Endodermal cell (in vitro differentiated cells): Measurements from ENCODE around the gene CCDC88C. TPM values are rescaled to one million over a fixed set of nuclear protein-coding genes. Genes with fewer than 3 reads are reported as not detected.

Experiments
- DNase-seq: peaks from one replicate; pipeline ENCODE4 v3.0.0-alpha.2; 2017
- H3K27ac ChIP-seq: 2 replicates; pipeline ENCODE4 v1.5.1; 2013; ENCODE audit warnings: mild to moderate bottlenecking, low read depth, low read length, moderate library complexity
- H3K27me3 ChIP-seq: 2 replicates; pipeline ENCODE4 v1.6.1; 2013; ENCODE audit warnings: mild to moderate bottlenecking, low read length, moderate library complexity; ENCODE audit not compliant: insufficient read depth, control insufficient read depth, poor library complexity, severe bottlenecking
- H3K36me3 ChIP-seq: 2 replicates; pipeline ENCODE4 v1.7.0; 2013; ENCODE audit warnings: mild to moderate bottlenecking, low read length, moderate library complexity; ENCODE audit not compliant: control insufficient read depth, insufficient read depth
- H3K4me1 ChIP-seq: one replicate; pipeline ENCODE4 v1.7.0; 2013; ENCODE audit warnings: low read length; ENCODE audit not compliant: control insufficient read depth, insufficient read depth
- H3K4me3 ChIP-seq: 2 replicates; pipeline ENCODE4 v1.5.1; 2013; ENCODE audit warnings: mild to moderate bottlenecking, low read length, moderate library complexity
- H3K9ac ChIP-seq: 2 replicates; pipeline ENCODE4 v1.6.1; 2013; ENCODE audit warnings: mild to moderate bottlenecking, low read length, moderate library complexity; ENCODE audit not compliant: poor library complexity, severe bottlenecking; ENCODE audit errors: extremely low read depth
- H3K9me3 ChIP-seq: 2 replicates; pipeline ENCODE4 v1.6.1; 2013; ENCODE audit warnings: mild to moderate bottlenecking, low read length, moderate library complexity; ENCODE audit not compliant: control insufficient read depth
- H3K27ac Mint-ChIP-seq: 2 replicates; pipeline ENCODE4 v1.8.0; 2020; ENCODE audit warnings: mixed read lengths
- H3K27me3 Mint-ChIP-seq: 2 replicates; pipeline ENCODE4 v1.8.0; 2021; ENCODE audit warnings: mild to moderate bottlenecking, mixed read lengths; ENCODE audit not compliant: insufficient read depth
- H3K36me3 Mint-ChIP-seq: 2 replicates; pipeline ENCODE4 v1.8.0; 2020; ENCODE audit warnings: low read depth, mixed read lengths
- H3K4me1 Mint-ChIP-seq: 2 replicates; pipeline ENCODE4 v1.8.0; 2020; ENCODE audit warnings: mixed read lengths
- H3K4me3 Mint-ChIP-seq: 2 replicates; pipeline ENCODE4 v1.8.0; 2020; ENCODE audit warnings: mild to moderate bottlenecking, moderate library complexity, mixed read lengths
- H3K9me3 Mint-ChIP-seq: 2 replicates; pipeline ENCODE4 v1.8.0; 2020; ENCODE audit warnings: mild to moderate bottlenecking, mixed read lengths
- WGBS, 2 experiments: methylation state at CpG; one replicate each; pipeline versions ENCODE4 v1.1.5 to v1.1.7; 2013; ENCODE audit warnings: missing lambda C conversion rate in 2 of 2, mixed read lengths in 1 of 2; ENCODE audit not compliant: insufficient coverage in 1 of 2, insufficient read length in 1 of 2; 5-methylcytosine and 5-hydroxymethylcytosine counted together
- total RNA-seq, 2 donors: library from RNA; stranded (reverse); fragmentation: NEBNext Ultra II Directional in 1 of 2; extraction: Animal tissue kit (Norgen Biotek cat#: 25700) in 1 of 2; gene quantifications; 2 replicates in 1 of 2; 3 replicates in 1 of 2; pipeline ENCODE4 v1.2.1, GENCODE V29; 2021
- TF ChIP-seq, protein P1 (sequence below): fragments of 200-600 bp; sonication (generic); conservative IDR thresholded peaks from 2 replicates; pipeline ENCODE4 v1.5.0; 2021; ENCODE audit warnings: antibody characterized with exemption, mild to moderate bottlenecking

Gene CCDC88C
- total RNA-seq, 2 donors from 2014 or later: 50.0 to 50.5 TPM

DNA sequence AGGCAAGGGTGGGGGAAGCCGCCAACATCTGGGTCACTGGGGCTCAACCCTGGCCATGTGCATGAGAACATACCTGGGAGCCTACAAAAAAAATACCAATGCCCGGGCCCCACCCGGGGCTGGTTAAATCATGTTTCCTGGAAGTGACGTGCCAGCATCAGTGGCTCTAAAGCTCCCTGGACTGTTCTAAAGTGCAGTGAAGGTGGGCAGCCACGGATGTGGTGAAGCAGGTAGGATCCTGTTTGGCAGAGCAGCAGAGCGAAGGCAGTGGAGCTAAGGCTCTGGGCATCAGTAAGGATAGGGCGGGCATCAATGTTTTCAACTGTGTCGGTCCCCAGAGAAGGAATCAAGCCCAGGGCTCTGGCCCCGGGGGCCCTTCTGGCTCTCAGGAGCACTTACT is 172.6 kb downstream of the CCDC88C start:
- peaks cover 5% of the 10 kb centered on the region for H3K9me3 Mint-ChIP-seq
- Histone ChIP-seq H3K4me1 (no peaks in the 10 kb centered on the region), H3K4me3 (no peak overlapping the region), H3K9me3 (no peaks in the 10 kb centered on the region), H3K27ac (no peak overlapping the region), H3K36me3 (no peaks in the 10 kb centered on the region), H3K9ac (no peak overlapping the region), H3K27me3 (no peaks in the 10 kb centered on the region)
- H3K27ac Mint-ChIP-seq: no peak overlapping the region
- no peak for DNase-seq
- peaks cover 12% of the 10 kb centered on the region for H3K27me3 Mint-ChIP-seq
- H3K36me3 Mint-ChIP-seq: no peaks in the 10 kb centered on the region
- no peaks in the 10 kb centered on the region for H3K4me1 Mint-ChIP-seq
- 93 to 99% methylated on average over 7 to 9 of the region's 9 CpGs for WGBS, 2 experiments
- TF ChIP-seq, protein P1, sequence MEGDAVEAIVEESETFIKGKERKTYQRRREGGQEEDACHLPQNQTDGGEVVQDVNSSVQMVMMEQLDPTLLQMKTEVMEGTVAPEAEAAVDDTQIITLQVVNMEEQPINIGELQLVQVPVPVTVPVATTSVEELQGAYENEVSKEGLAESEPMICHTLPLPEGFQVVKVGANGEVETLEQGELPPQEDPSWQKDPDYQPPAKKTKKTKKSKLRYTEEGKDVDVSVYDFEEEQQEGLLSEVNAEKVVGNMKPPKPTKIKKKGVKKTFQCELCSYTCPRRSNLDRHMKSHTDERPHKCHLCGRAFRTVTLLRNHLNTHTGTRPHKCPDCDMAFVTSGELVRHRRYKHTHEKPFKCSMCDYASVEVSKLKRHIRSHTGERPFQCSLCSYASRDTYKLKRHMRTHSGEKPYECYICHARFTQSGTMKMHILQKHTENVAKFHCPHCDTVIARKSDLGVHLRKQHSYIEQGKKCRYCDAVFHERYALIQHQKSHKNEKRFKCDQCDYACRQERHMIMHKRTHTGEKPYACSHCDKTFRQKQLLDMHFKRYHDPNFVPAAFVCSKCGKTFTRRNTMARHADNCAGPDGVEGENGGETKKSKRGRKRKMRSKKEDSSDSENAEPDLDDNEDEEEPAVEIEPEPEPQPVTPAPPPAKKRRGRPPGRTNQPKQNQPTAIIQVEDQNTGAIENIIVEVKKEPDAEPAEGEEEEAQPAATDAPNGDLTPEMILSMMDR: no peak
- H3K4me3 Mint-ChIP-seq: no peak overlapping the region

DNA sequence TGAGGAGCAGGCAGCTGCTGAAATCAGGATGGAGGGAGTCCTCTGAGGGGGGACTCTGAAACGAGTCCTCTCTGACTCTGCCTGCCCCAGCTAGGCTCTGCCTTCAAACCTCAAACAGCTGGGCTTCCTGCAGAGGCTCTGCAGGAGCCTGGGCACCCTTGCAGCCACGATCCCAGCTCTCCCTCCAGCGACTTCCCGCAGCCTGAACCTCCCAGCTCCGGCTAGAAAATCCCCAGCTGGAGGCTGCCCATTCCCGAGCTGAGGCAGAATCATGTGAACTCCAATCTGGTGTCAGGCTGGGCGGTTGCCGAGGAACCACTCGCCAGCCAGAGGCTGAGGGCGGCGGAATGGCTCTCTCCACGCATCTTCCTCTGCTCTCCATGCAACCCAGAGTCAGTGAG is 173.1 kb downstream of the CCDC88C start, which contains the start of gene GPR68:
TSS of gene GPR68 (minus strand) at position 204 of the 401 bp plus-strand sequence. CDS start 9,654 bp downstream, outside the sequence.
- H3K4me3 ChIP-seq: no peak within 1 kb of the TSS
- TF ChIP-seq, protein P1: no peak
- no peaks in the 10 kb centered on the region for H3K36me3 Mint-ChIP-seq
- no peak within 1 kb of the TSS for H3K9ac ChIP-seq
- H3K27me3 Mint-ChIP-seq: peaks cover 14% of the 10 kb centered on the region
- H3K4me3 Mint-ChIP-seq: no peak within 1 kb of the TSS
- H3K27ac ChIP-seq: no peak within 1 kb of the TSS
- no peaks in the 10 kb centered on the region for H3K4me1 Mint-ChIP-seq
- no peaks in the 10 kb centered on the region for H3K9me3 ChIP-seq
- no peak within 1 kb of the TSS for H3K27ac Mint-ChIP-seq
- WGBS, 2 experiments: 62 to 68% methylated on average over 7 to 12 of the region's 12 CpGs
- H3K9me3 Mint-ChIP-seq: peaks cover 10% of the 10 kb centered on the region
- no peaks in the 10 kb centered on the region for H3K36me3 ChIP-seq
- no peaks in the 10 kb centered on the region for H3K27me3 ChIP-seq
- peak; percentile 82 for DNase-seq
- no peaks in the 10 kb centered on the region for H3K4me1 ChIP-seq

DNA sequence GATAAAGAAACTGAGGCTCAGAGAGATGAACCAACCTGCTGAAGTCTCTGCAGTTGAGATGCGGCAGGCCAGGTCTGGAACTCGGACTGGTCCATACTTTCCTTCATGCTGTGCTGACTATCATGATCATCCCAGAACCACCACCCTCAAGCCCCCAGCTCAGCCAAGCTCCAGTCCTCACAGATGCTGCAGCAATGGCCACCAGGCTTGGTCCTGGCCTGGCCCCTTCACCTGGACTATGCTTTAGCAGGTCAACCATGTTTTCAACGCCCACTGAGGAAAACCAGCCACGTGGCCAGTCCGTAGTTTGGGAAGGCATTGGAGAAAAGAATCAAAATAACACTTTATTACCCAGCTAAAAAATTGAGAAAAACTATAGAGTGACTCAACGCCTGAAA is 174.5 kb downstream of the CCDC88C start:
- no peak overlapping the region for H3K27ac Mint-ChIP-seq
- no peaks in the 10 kb centered on the region for H3K36me3 ChIP-seq
- no peaks in the 10 kb centered on the region for H3K27me3 ChIP-seq
- H3K4me1 ChIP-seq: no peaks in the 10 kb centered on the region
- H3K4me3 Mint-ChIP-seq: no peak overlapping the region
- TF ChIP-seq, protein P1: no peak
- no peak overlapping the region for H3K9ac ChIP-seq
- no peaks in the 10 kb centered on the region for H3K9me3 ChIP-seq
- H3K9me3 Mint-ChIP-seq: peaks cover 16% of the 10 kb centered on the region
- H3K4me3 ChIP-seq: no peak overlapping the region
- H3K36me3 Mint-ChIP-seq: no peaks in the 10 kb centered on the region
- H3K27ac ChIP-seq: no peak overlapping the region
- 77 to 87% methylated on average over 2 to 6 of the region's 6 CpGs for WGBS, 2 experiments
- H3K27me3 Mint-ChIP-seq: peaks cover 17% of the 10 kb centered on the region
- no peak for DNase-seq
- no peaks in the 10 kb centered on the region for H3K4me1 Mint-ChIP-seq
